Measurements from ENCODE around the gene ST6GALNAC4.

The ST6GALNAC4 gene

GRCh38 chr9:127910613-127911205 lies 6.1 kb downstream of the ST6GALNAC4 start:
- FAIRE-seq, result no peak

- no peak for FAIRE-seq
Observed at GRCh38 chr9:127909839-127910273, 7.0 kb downstream of the ST6GALNAC4 start.

GRCh38 chr9:127908660-127908926 lies 8.2 kb downstream of the ST6GALNAC4 start:
- FAIRE-seq, result no peak

- FAIRE-seq, result no peak
Observed at GRCh38 chr9:127907867-127908659, 8.8 kb downstream of the ST6GALNAC4 start.

GRCh38 chr9:127905788-127906191 lies 11.1 kb downstream of the ST6GALNAC4 start:
- FAIRE-seq, result no peak

- no peak for FAIRE-seq
Observed at GRCh38 chr9:127905004-127905728, 11.7 kb downstream of the ST6GALNAC4 start.

GRCh38 chr9:127904561-127905003 lies 12.3 kb downstream of the ST6GALNAC4 start:
- FAIRE-seq, result no peak

GRCh38 chr9:127903557-127904475 lies 13.0 kb downstream of the ST6GALNAC4 start:
- FAIRE-seq, result no peak

- no peak for FAIRE-seq
Observed at GRCh38 chr9:127899128-127899943, 17.5 kb downstream of the ST6GALNAC4 start, which contains the start of gene ST6GALNAC6. TSS of gene ST6GALNAC6 (minus strand) at chr9:127899603. CDS start at chr9:127897981, 1,622 bp downstream.

GRCh38 chr9:127898433-127899127 lies 18.3 kb downstream of the ST6GALNAC4 start:
- FAIRE-seq, result no peak

GRCh38 chr9:127897193-127897692 lies 19.6 kb downstream of the ST6GALNAC4 start:
- no peak for FAIRE-seq

- FAIRE-seq, result no peak
Observed at GRCh38 chr9:127896395-127897192, 20.2 kb downstream of the ST6GALNAC4 start.

GRCh38 chr9:127895811-127896210 lies 21.0 kb downstream of the ST6GALNAC4 start:
- no peak for FAIRE-seq

- no peak for FAIRE-seq
Observed at GRCh38 chr9:127893392-127893791, 23.4 kb downstream of the ST6GALNAC4 start.

- FAIRE-seq, result no peak
Observed at GRCh38 chr9:127892831-127893230, 24.0 kb downstream of the ST6GALNAC4 start.

GRCh38 chr9:127890053-127890452 lies 26.8 kb downstream of the ST6GALNAC4 start:
- FAIRE-seq, result no peak

- no peak for FAIRE-seq
Observed at GRCh38 chr9:127887792-127888191, 29.0 kb downstream of the ST6GALNAC4 start.

GRCh38 chr9:127886401-127886972 lies 30.4 kb downstream of the ST6GALNAC4 start:
- no peak for FAIRE-seq

GRCh38 chr9:127885508-127886281 lies 31.1 kb downstream of the ST6GALNAC4 start:
- no peak for FAIRE-seq
